Neuronal stem cell (in vitro differentiated cells): ENCODE data around the gene PPM1B. TPM values are rescaled to one million over a fixed set of nuclear protein-coding genes. Genes with fewer than 3 reads are reported as not detected.

Source experiments
- small RNA-seq: library from polyadenylated mRNA; stranded (forward); fragments of <200 nt; extraction: miRNeasy Mini kit (QIAGEN cat#:217004); gene quantifications from one replicate; pipeline ENCODE3, GENCODE V24; 2013; ENCODE audit not compliant: insufficient read depth

Gene PPM1B

Small RNAs within 50 kb of the gene (small RNA-seq; reads per million reads assigned to genes)
- gene RNU6-566P: not detected
